HG03045 (cell line): ENCODE results near the gene NOCT.
A peak's percentile ranks its signal among the peaks of the same experiment; 100 is the strongest.
"Not testable (repeated sequence)": the region's sequence is repeated elsewhere in the genome, so short reads cannot be mapped to it uniquely, and the experiment has no call there.

Experiments used
- ATAC-seq: cut with Tn5 transposase; IDR thresholded peaks from one replicate; pipeline ENCODE4 v1.9.1; 2021; ENCODE audit warnings: mild to moderate bottlenecking, moderate library complexity; ENCODE audit not compliant: unreplicated experiment

Gene NOCT

GRCh38 chr4:139042981-139043460, 27.4 kb downstream of the NOCT start:
- ATAC-seq: no peak

DNA sequence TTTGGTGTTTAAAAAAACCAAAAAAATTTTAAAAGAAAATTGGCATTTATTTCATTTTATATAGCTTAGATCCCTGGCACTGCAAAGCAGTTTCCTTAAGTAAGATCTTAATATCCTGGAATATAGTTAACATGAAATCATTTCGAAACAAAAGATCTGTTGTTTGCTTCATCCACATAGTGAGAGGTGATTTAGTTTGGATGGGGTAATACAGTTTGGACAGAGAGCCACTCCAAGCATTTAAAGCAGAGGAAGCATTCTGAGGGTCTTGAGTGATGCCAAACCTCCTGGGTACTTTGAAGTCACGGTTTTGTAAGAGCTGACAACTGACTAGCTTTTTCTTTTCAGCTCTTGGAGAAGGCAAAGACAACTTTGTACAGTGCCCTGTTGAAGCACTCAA, 28.7 kb downstream of the NOCT start:
- ATAC-seq: no peak

- no peak for ATAC-seq
Observed at GRCh38 chr4:139048026-139048425, 32.4 kb downstream of the NOCT start.

DNA sequence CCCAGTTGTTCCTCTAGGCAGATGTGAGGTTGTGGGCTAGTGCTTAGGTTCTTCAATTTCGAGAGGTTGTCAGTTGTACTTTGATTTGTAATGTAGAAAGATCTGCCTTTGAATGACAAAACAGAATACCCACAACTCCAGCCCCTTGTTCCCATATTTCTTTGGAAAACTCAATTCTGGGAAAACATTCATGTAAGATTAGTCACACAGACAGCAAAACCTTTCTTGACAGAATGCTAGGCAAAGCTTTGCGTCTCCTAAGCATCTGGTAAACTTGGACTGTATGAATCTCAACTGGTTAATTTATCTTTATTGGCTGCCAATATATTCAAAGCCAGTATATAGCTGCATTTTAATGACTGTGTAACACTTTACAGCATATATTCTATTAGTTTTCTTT, 34.9 kb downstream of the NOCT start:
- ATAC-seq: no peak

- ATAC-seq: no peak
Observed at GRCh38 chr4:139053909-139054308, 38.3 kb downstream of the NOCT start.

DNA sequence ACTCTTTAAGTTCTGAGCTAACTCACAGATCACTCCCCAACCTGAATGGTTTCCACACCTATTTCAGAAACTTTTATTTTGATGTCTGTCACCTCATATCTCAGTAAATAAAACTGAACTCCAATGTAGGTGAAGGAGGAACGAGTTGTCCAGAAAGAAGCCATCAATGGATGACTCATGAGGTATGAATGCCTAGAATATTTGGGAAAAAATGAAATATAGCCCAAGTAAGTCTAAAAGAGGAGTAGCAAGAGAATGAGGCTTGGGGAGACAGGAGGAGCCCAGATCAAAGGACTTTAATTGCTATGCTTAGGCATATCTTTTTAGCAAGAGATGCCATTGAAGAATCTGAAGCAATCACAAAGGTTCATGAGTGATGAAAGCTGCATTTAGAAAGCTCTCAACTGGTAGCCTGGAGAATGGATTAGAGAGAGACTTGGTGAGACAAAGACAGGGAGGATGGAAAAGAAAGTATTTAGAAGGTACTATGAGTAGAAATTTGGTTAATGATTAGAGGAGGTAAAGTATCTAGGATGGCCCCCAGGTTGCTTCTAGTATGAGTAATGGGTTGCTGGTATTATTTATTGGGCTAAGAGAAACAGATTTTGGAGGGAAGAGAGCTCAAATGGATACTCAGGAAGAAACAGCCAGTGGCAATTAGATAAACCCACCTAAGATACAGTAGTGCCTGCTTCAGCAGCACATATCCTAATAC, 39.4 kb downstream of the NOCT start:
- no peak for ATAC-seq

DNA sequence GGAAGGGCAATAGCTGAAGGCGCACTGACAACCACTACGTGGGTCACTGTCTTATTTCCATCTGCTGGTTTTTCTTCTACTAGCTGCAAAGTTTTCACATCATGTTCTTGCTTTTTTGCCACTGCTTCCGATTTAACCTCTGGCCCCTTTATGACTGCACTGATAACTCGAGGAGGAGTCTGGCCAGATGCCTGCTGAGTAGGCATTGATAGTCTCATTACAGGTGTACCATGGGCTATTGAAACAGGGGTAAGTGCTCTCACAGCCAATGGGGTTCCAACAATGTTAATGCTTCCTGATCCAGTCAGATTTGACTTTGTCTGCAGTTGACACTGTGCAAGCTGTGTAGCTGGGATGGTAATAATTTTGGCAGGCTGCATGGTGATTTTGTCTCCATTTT, 43.4 kb downstream of the NOCT start:
- ATAC-seq: not testable (repeated sequence)

DNA sequence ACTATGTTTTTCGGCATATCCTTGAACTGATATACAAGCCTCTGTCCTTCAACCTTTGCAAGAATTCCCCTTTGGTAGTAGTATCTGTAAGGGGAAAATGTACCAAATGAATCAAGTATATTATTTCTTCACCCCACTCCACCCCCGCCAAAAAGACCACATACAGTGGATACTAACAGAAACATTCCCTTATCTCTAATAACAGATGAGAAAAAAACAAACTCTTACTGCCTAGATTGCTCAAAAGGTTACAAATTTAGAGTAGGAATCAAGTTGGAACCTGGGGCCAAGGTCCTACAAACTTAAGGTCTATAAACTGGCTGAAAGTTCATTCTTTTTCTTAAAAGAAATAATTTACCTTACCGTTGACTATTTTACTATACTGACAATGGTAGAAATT, 45.0 kb downstream of the NOCT start:
- ATAC-seq: no peak

DNA sequence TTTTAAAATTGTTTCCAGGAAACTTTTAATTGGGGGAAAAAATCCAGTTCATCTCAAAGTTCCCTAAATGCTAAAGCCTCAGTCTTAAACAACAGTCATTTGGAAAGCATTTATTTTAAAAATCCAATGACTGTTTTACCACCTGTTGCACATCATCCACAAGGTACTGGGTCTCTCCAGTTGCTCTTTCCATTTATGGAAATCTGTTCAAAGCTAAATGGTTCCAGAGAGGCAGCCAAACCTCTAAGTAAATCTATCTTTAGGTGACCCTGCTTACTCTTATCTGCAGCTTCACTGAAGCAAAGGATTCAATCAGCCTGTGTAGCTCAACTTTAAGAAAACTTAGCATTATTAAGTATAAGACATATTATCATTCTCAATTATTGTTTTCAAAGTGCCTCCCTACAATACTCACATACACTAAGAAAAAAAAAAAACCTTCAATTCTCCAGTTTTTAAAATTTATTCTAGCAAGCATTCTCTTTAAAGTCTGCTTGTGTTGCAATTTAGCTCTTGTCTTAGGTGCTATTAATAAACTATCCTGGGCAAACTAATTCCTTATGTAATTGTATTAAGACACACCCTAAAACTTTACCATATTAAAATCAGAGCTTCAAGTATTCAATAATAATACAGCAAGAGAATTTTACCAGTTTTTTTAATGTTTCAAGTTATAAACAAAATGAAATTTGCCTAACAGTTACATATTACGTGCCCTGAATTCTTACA, 60.6 kb downstream of the NOCT start:
- ATAC-seq: no peak

- no peak for ATAC-seq
Observed at GRCh38 chr4:139077567-139078355, 62.2 kb downstream of the NOCT start.

- no peak for ATAC-seq
Observed at GRCh38 chr4:139078926-139079325, 63.3 kb downstream of the NOCT start.

- peak; percentile 88 for ATAC-seq
Observed at GRCh38 chr4:139082750-139083606, 67.4 kb downstream of the NOCT start.

- ATAC-seq: peak; percentile 31
Observed at GRCh38 chr4:139083607-139083955, 68.0 kb downstream of the NOCT start.

- peak; percentile 57 for ATAC-seq
Observed at GRCh38 chr4:139083956-139084803, 68.6 kb downstream of the NOCT start.

DNA sequence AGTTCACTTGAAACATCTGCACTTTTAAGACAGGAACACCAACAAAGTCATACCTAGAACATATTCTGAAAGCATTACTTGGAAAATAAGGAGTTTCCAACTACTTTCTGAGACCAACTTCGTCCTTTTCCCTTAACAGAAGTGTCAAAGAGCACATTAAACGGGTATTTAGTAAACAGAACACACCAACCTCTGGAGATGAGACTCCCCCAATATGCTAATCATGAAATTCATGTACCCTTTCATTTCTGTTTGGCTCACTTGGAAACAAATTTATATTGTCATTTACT, 69.2 kb downstream of the NOCT start:
- ATAC-seq: no peak

DNA sequence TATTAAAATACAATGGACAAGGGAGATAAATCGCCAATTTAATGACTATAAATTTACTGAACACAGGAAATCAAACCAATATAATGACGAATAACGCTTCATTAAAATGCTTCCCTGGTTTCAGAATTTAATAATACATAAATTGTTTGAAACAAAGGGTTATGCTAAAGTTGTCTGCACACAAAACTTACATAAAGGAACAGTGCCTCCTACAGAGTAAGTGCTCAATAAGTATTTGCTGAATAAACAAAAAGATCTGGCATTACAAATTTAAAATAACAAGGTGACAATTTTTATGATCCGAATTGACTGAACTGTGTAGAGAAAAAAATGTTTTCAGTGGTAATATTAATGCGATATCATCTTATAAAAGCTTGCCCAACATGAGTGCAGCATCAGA, 69.6 kb downstream of the NOCT start:
- no peak for ATAC-seq

GRCh38 chr4:139092271-139092670, 76.7 kb downstream of the NOCT start:
- no peak for ATAC-seq
